ENCODE measurements around the gene GPHN.

GPHN gene

GRCh38 chr14:66468778-66469367, 39.1 kb upstream of the GPHN start:
- no peaks in the 10 kb centered on the region for H3F3A ChIP-seq (ENCODE audit: insufficient read depth, low read length)
- H3K9ac ChIP-seq (ENCODE audit: low read length) = no peak overlapping the region
- no peaks in the 10 kb centered on the region for H3K79me2 ChIP-seq (ENCODE audit: insufficient read depth, low read length)
- H3K27me3 ChIP-seq (ENCODE audit: insufficient read depth, low read length) = no peaks in the 10 kb centered on the region
- H3K4me2 ChIP-seq (ENCODE audit: low read length) = no peak overlapping the region
- TF ChIP-seq CTCF (IDR thresholded peaks at IDR 0.05; ENCODE audit: low read length) (no peak), EZH2 (IDR thresholded peaks at IDR 0.05; ENCODE audit: borderline replicate concordance, low read length) (no peak)
- H2AFZ ChIP-seq (ENCODE audit: low read length) = no peak overlapping the region
- no peaks in the 10 kb centered on the region for H4K20me1 ChIP-seq (ENCODE audit: insufficient read depth, low read length)
- no peaks in the 10 kb centered on the region for H3K4me1 ChIP-seq (ENCODE audit: insufficient read depth, low read length, severe bottlenecking)
- no peak overlapping the region for H3K4me3 ChIP-seq (ENCODE audit: low read depth, low read length, poor library complexity, severe bottlenecking)
- H3K9me3 ChIP-seq (ENCODE audit: low read length) = no peaks in the 10 kb centered on the region
- no peak overlapping the region for H3K27ac ChIP-seq (ENCODE audit: low read depth, low read length, poor library complexity, severe bottlenecking)
- H3K36me3 ChIP-seq (ENCODE audit: insufficient read depth, low read length) = no peaks in the 10 kb centered on the region
- H3K9me2 ChIP-seq (ENCODE audit: low read depth, low read length) = no peaks in the 10 kb centered on the region

- Histone ChIP-seq H3K4me1 (ENCODE audit: insufficient read depth, low read length, severe bottlenecking) (no peaks in the 10 kb centered on the region), H3K9ac (ENCODE audit: low read length) (no peak overlapping the region), H4K20me1 (ENCODE audit: insufficient read depth, low read length) (no peaks in the 10 kb centered on the region), H3K27ac (ENCODE audit: low read depth, low read length, poor library complexity, severe bottlenecking) (no peak overlapping the region), H3F3A (ENCODE audit: insufficient read depth, low read length) (no peaks in the 10 kb centered on the region), H3K79me2 (ENCODE audit: insufficient read depth, low read length) (no peaks in the 10 kb centered on the region), H2AFZ (ENCODE audit: low read length) (no peak overlapping the region), H3K36me3 (ENCODE audit: insufficient read depth, low read length) (no peaks in the 10 kb centered on the region), H3K9me2 (ENCODE audit: low read depth, low read length) (no peaks in the 10 kb centered on the region), H3K4me3 (ENCODE audit: low read depth, low read length, poor library complexity, severe bottlenecking) (no peak overlapping the region), H3K9me3 (ENCODE audit: low read length) (no peaks in the 10 kb centered on the region), H3K27me3 (ENCODE audit: insufficient read depth, low read length) (no peaks in the 10 kb centered on the region), H3K4me2 (ENCODE audit: low read length) (no peak overlapping the region)
- TF ChIP-seq EZH2 (IDR thresholded peaks at IDR 0.05; ENCODE audit: borderline replicate concordance, low read length) (no peak), CTCF (IDR thresholded peaks at IDR 0.05; ENCODE audit: low read length) (no peak)
Observed at GRCh38 chr14:66471584-66471983, 36.4 kb upstream of the GPHN start.

- Histone ChIP-seq H3K36me3 (ENCODE audit: insufficient read depth, low read length) (no peaks in the 10 kb centered on the region), H3K4me2 (ENCODE audit: low read length) (no peak overlapping the region), H3F3A (ENCODE audit: insufficient read depth, low read length) (no peaks in the 10 kb centered on the region), H3K9me2 (ENCODE audit: low read depth, low read length) (no peaks in the 10 kb centered on the region), H3K27me3 (ENCODE audit: insufficient read depth, low read length) (no peaks in the 10 kb centered on the region), H3K27ac (ENCODE audit: low read depth, low read length, poor library complexity, severe bottlenecking) (no peak overlapping the region), H2AFZ (ENCODE audit: low read length) (no peak overlapping the region), H4K20me1 (ENCODE audit: insufficient read depth, low read length) (no peaks in the 10 kb centered on the region), H3K79me2 (ENCODE audit: insufficient read depth, low read length) (no peaks in the 10 kb centered on the region), H3K9me3 (ENCODE audit: low read length) (no peaks in the 10 kb centered on the region), H3K9ac (ENCODE audit: low read length) (no peak overlapping the region), H3K4me3 (ENCODE audit: low read depth, low read length, poor library complexity, severe bottlenecking) (no peak overlapping the region), H3K4me1 (ENCODE audit: insufficient read depth, low read length, severe bottlenecking) (no peaks in the 10 kb centered on the region)
- TF ChIP-seq EZH2 (IDR thresholded peaks at IDR 0.05; ENCODE audit: borderline replicate concordance, low read length) (no peak), CTCF (IDR thresholded peaks at IDR 0.05; ENCODE audit: low read length) (no peak)
Observed at GRCh38 chr14:66472251-66472650, 35.7 kb upstream of the GPHN start.
